HG03457 (cell line): ENCODE results near the gene PRLR.
A peak's percentile ranks its signal among the peaks of the same experiment; 100 is the strongest.
"Not testable (repeated sequence)": the region's sequence is repeated elsewhere in the genome, so short reads cannot be mapped to it uniquely, and the experiment has no call there.

Experiments
- ATAC-seq: cut with Tn5 transposase; IDR thresholded peaks from one replicate; pipeline ENCODE4 v1.9.1; 2021; ENCODE audit warnings: moderate number of reproducible peaks; ENCODE audit not compliant: unreplicated experiment

The PRLR gene

GRCh38 chr5:35198075-35198474 is 32.2 kb downstream of the PRLR start:
- no peak for ATAC-seq

GRCh38 chr5:35197351-35197750 is 32.9 kb downstream of the PRLR start:
- no peak for ATAC-seq

- no peak for ATAC-seq
Observed at GRCh38 chr5:35195472-35195852, 34.8 kb downstream of the PRLR start.

GRCh38 chr5:35194635-35195471 is 35.4 kb downstream of the PRLR start:
- peak; percentile 94 for ATAC-seq

GRCh38 chr5:35192506-35192905 is 37.8 kb downstream of the PRLR start:
- no peak for ATAC-seq

GRCh38 chr5:35189801-35190200 is 40.5 kb downstream of the PRLR start:
- ATAC-seq: not testable (repeated sequence)

GRCh38 chr5:35188031-35188457 is 42.2 kb downstream of the PRLR start:
- no peak for ATAC-seq

- not testable (repeated sequence) for ATAC-seq
Observed at GRCh38 chr5:35187621-35188020, 42.7 kb downstream of the PRLR start.

GRCh38 chr5:35186749-35187148 is 43.5 kb downstream of the PRLR start:
- no peak for ATAC-seq

GRCh38 chr5:35185518-35185917 is 44.8 kb downstream of the PRLR start:
- no peak for ATAC-seq

- ATAC-seq: no peak
Observed at GRCh38 chr5:35183556-35183955, 46.7 kb downstream of the PRLR start.

- ATAC-seq: peak; percentile 73
Observed at GRCh38 chr5:35182910-35183535, 47.3 kb downstream of the PRLR start.

- no peak for ATAC-seq
Observed at GRCh38 chr5:35182486-35182885, 47.8 kb downstream of the PRLR start.

- no peak for ATAC-seq
Observed at GRCh38 chr5:35180046-35180445, 50.2 kb downstream of the PRLR start.

- ATAC-seq: no peak
Observed at GRCh38 chr5:35177783-35178182, 52.5 kb downstream of the PRLR start.

- no peak for ATAC-seq
Observed at GRCh38 chr5:35172533-35172932, 57.8 kb downstream of the PRLR start.

- no peak for ATAC-seq
Observed at GRCh38 chr5:35171991-35172390, 58.3 kb downstream of the PRLR start.

- no peak for ATAC-seq
Observed at GRCh38 chr5:35171078-35171477, 59.2 kb downstream of the PRLR start.

GRCh38 chr5:35166043-35166442 is 64.2 kb downstream of the PRLR start:
- no peak for ATAC-seq

- ATAC-seq: no peak
Observed at GRCh38 chr5:35164860-35165542, 65.3 kb downstream of the PRLR start.

GRCh38 chr5:35163710-35164033 is 66.6 kb downstream of the PRLR start:
- ATAC-seq: no peak
